Right renal pelvis (tissue), 4 donors: ENCODE results near the gene BLVRB. TPM values are rescaled to one million over a fixed set of nuclear protein-coding genes. Genes with fewer than 3 reads are reported as not detected.
"Not testable (repeated sequence)": the region's sequence is repeated elsewhere in the genome, so short reads cannot be mapped to it uniquely, and the experiment has no call there.

Experiments
- DNase-seq, 4 donors: peaks; one replicate each; pipeline ENCODE4 v3.0.0-alpha.2; 2013; ENCODE audit warnings: low read depth in 4 of 4, low spot score in 3 of 4, missing footprints in 1 of 4
- polyA plus RNA-seq, 4 donors: library from polyadenylated mRNA; unstranded; fragments of 120-200 nt; gene quantifications; one replicate each; pipeline ENCODE4 v1.2.1, GENCODE V29; 2013; ENCODE audit not compliant: insufficient read length in 4 of 4

The BLVRB gene
- polyA plus RNA-seq, 4 donors = 41.4 to 61.2 (median 42.3) TPM

- DNase-seq = no peak
These were observed 12.3 kb downstream of the BLVRB start for GRCh38 chr19:40453151-40453735.

GRCh38 chr19:40452016-40452415 lies 13.5 kb downstream of the BLVRB start:
- DNase-seq = no peak

GRCh38 chr19:40450664-40451063 lies 14.9 kb downstream of the BLVRB start:
- DNase-seq = no peak

GRCh38 chr19:40449506-40449905 lies 16.0 kb downstream of the BLVRB start:
- no peak for DNase-seq

GRCh38 chr19:40446263-40446784 lies 19.2 kb downstream of the BLVRB start:
- DNase-seq = no peak

- DNase-seq = peak in 1 of 4 donors; percentile 58
These were observed 19.7 kb downstream of the BLVRB start for GRCh38 chr19:40445780-40446262.

GRCh38 chr19:40444825-40445312 lies 20.7 kb downstream of the BLVRB start:
- DNase-seq = no peak

- peak; percentile 93 to 98 (median 94) for DNase-seq
These were observed 21.3 kb downstream of the BLVRB start, which contains the start of gene SERTAD3 for GRCh38 chr19:40444000-40444824. Gene SERTAD3 (minus strand): TSS chr19:40444335. CDS start chr19:40442080, 2,255 bp downstream.

- peak; percentile 97 to 100 (median 100) for DNase-seq
These were observed 22.2 kb downstream of the BLVRB start for GRCh38 chr19:40443131-40443999.

GRCh38 chr19:40442328-40443130 lies 23.0 kb downstream of the BLVRB start:
- DNase-seq = no peak

- DNase-seq = no peak
These were observed 23.8 kb downstream of the BLVRB start for GRCh38 chr19:40441719-40442253.

GRCh38 chr19:40438284-40438683 lies 27.3 kb downstream of the BLVRB start:
- no peak for DNase-seq

- DNase-seq = peak; percentile 75 to 89 (median 87)
These were observed 31.9 kb downstream of the BLVRB start for GRCh38 chr19:40433391-40434216.

- not testable (repeated sequence) for DNase-seq
These were observed 32.8 kb downstream of the BLVRB start for GRCh38 chr19:40432760-40433159.

GRCh38 chr19:40431698-40432097 lies 33.8 kb downstream of the BLVRB start:
- no peak for DNase-seq

- not testable (repeated sequence) for DNase-seq
These were observed 35.3 kb downstream of the BLVRB start for GRCh38 chr19:40430242-40430641.

GRCh38 chr19:40428197-40428596 lies 37.3 kb downstream of the BLVRB start:
- not testable (repeated sequence) for DNase-seq
